GM23338 (cell line): ENCODE data around the gene CELF2. TPM values are rescaled to one million over a fixed set of nuclear protein-coding genes. Genes with fewer than 3 reads are reported as not detected.

Experiments
- ATAC-seq: fragments of 200-7000 bp; cut with Tn5 transposase; 3 replicates; pipeline ENCODE4 v1.9.1; 2020
- DNase-seq: peaks from one replicate; pipeline ENCODE4 v3.0.0-alpha.2; 2015; ENCODE audit warnings: low spot score
- H2AFZ ChIP-seq: fragments of 200-600 bp; sonication (generic); 2 replicates; pipeline ENCODE4 v1.8.0; 2016; ENCODE audit warnings: antibody characterized with exemption, mild to moderate bottlenecking, moderate library complexity
- H3F3A ChIP-seq: fragments of 200-600 bp; sonication (generic); replicated peaks from 2 replicates; pipeline ENCODE4 v1.8.0; 2017; ENCODE audit warnings: antibody characterized with exemption, mixed run types, low read depth
- H3K27ac ChIP-seq: fragments of 200-600 bp; sonication (generic); 2 replicates; pipeline ENCODE4 v1.6.1; 2016; ENCODE audit warnings: low read depth
- H3K27me3 ChIP-seq: fragments of 200-600 bp; sonication (generic); 2 replicates; pipeline ENCODE4 v1.8.0; 2016; ENCODE audit warnings: mild to moderate bottlenecking, mixed run types, moderate library complexity; ENCODE audit not compliant: insufficient read depth
- H3K36me3 ChIP-seq: fragments of 200-600 bp; sonication (generic); 2 replicates; pipeline ENCODE4 v1.8.0; 2016; ENCODE audit warnings: mild to moderate bottlenecking; ENCODE audit not compliant: insufficient read depth
- H3K4me1 ChIP-seq: fragments of 200-600 bp; sonication (generic); 2 replicates; pipeline ENCODE4 v1.8.0; 2016; ENCODE audit warnings: mild to moderate bottlenecking, moderate library complexity; ENCODE audit not compliant: insufficient read depth
- H3K4me2 ChIP-seq: fragments of 200-600 bp; sonication (generic); 2 replicates; pipeline ENCODE4 v1.7.1; 2017; ENCODE audit warnings: mixed run types
- H3K4me3 ChIP-seq: fragments of 200-600 bp; sonication (generic); 2 replicates; pipeline ENCODE4 v1.6.1; 2016; ENCODE audit warnings: mixed run types
- H3K79me2 ChIP-seq: fragments of 200-600 bp; sonication (generic); replicated peaks from 2 replicates; pipeline ENCODE4 v1.8.0; 2017; ENCODE audit warnings: mild to moderate bottlenecking; ENCODE audit not compliant: insufficient read depth
- H3K9me2 ChIP-seq: fragments of 200-600 bp; sonication (generic); 2 replicates; pipeline ENCODE4 v1.8.0; 2017; ENCODE audit not compliant: insufficient read depth
- H4K20me1 ChIP-seq: fragments of 200-600 bp; sonication (generic); replicated peaks from 2 replicates; pipeline ENCODE4 v1.8.0; 2017; ENCODE audit warnings: mild to moderate bottlenecking; ENCODE audit not compliant: insufficient read depth
- H3K27ac Mint-ChIP-seq: 2 replicates; pipeline ENCODE4 v1.8.0; 2020; ENCODE audit warnings: inconsistent platforms, mild to moderate bottlenecking, moderate library complexity, mixed read lengths
- H3K27me3 Mint-ChIP-seq: 3 replicates; pipeline ENCODE4 v1.8.0; 2022; ENCODE audit warnings: low read depth, mild to moderate bottlenecking, moderate library complexity, mixed read lengths, inconsistent platforms; ENCODE audit not compliant: insufficient read depth, poor library complexity
- H3K36me3 Mint-ChIP-seq: 3 replicates; pipeline ENCODE4 v1.8.0; 2021; ENCODE audit warnings: low read depth, mild to moderate bottlenecking, inconsistent platforms, moderate library complexity, mixed read lengths
- H3K4me1 Mint-ChIP-seq: 3 replicates; pipeline ENCODE4 v1.8.0; 2020; ENCODE audit warnings: mild to moderate bottlenecking, inconsistent platforms, mixed read lengths
- H3K4me3 Mint-ChIP-seq: 3 replicates; pipeline ENCODE4 v1.8.0; 2021; ENCODE audit warnings: moderate library complexity, mild to moderate bottlenecking, inconsistent platforms, mixed read lengths
- H3K9me3 Mint-ChIP-seq: 3 replicates; pipeline ENCODE4 v1.8.0; 2020; ENCODE audit warnings: moderate library complexity, mild to moderate bottlenecking, inconsistent platforms, mixed read lengths
- CREB1 ChIP-seq: fragments of 250-450 bp; sonication (Bioruptor Pico); IDR thresholded peaks from 2 replicates; pipeline ENCODE4 v1.5.0; 2020; ENCODE audit warnings: low read depth, mild to moderate bottlenecking, moderate library complexity
- CTCF ChIP-seq, 2 experiments: fragments of 200-600 bp in 1 of 2; sonication (generic) in 1 of 2; conservative IDR thresholded peaks; 2 replicates each; pipeline versions ENCODE4 v1.5.1 to v1.6.1; 2016 to 2017; ENCODE audit warnings: antibody characterized with exemption in 2 of 2, low read depth in 2 of 2, mild to moderate bottlenecking in 2 of 2, moderate library complexity in 1 of 2
- ETS1 ChIP-seq: IDR thresholded peaks from 2 replicates; pipeline ENCODE4 v1.6.1; 2016; ENCODE audit warnings: antibody characterized with exemption
- EZH2 ChIP-seq: fragments of 200-600 bp; sonication (generic); IDR thresholded peaks from one replicate; pipeline ENCODE4 v1.8.0; 2017; ENCODE audit warnings: antibody characterized with exemption, mild to moderate bottlenecking, low read depth; ENCODE audit not compliant: unreplicated experiment
- EZH2phosphoT487 ChIP-seq: fragments of 200-600 bp; sonication (generic); IDR thresholded peaks from one replicate; pipeline ENCODE4 v1.8.1; 2018; ENCODE audit warnings: antibody characterized with exemption; ENCODE audit not compliant: unreplicated experiment
- JUNB ChIP-seq: IDR thresholded peaks from one replicate; pipeline ENCODE4 v1.6.1; 2016; ENCODE audit warnings: antibody characterized with exemption; ENCODE audit not compliant: unreplicated experiment
- NANOG ChIP-seq: IDR thresholded peaks from 2 replicates; pipeline ENCODE4 v1.6.1; 2016; ENCODE audit warnings: antibody characterized with exemption, borderline replicate concordance
- POLR2AphosphoS5 ChIP-seq: IDR thresholded peaks from 2 replicates; pipeline ENCODE4 v1.6.1; 2016; ENCODE audit warnings: antibody characterized with exemption, low read depth
- REST ChIP-seq: IDR thresholded peaks from one replicate; pipeline ENCODE4 v1.6.1; 2018; ENCODE audit warnings: antibody characterized with exemption; ENCODE audit not compliant: unreplicated experiment
- STAT1 ChIP-seq: IDR thresholded peaks from one replicate; pipeline ENCODE4 v1.6.1; 2016; ENCODE audit warnings: antibody characterized with exemption; ENCODE audit not compliant: unreplicated experiment
- ZNF114 ChIP-seq: fragments of 250-450 bp; sonication (Bioruptor Pico); IDR thresholded peaks from 2 replicates; pipeline ENCODE4 v1.5.0; 2020; ENCODE audit warnings: mild to moderate bottlenecking, moderate library complexity
- ZNF331 ChIP-seq: fragments of 250-450 bp; sonication (Bioruptor Pico); IDR thresholded peaks from 2 replicates; pipeline ENCODE4 v1.5.0; 2020; ENCODE audit warnings: low read depth, mild to moderate bottlenecking, moderate library complexity
- ZNF462 ChIP-seq: fragments of 250-450 bp; sonication (Bioruptor Pico); IDR thresholded peaks from 2 replicates; pipeline ENCODE4 v1.5.0; 2020; ENCODE audit warnings: mild to moderate bottlenecking, moderate library complexity
- polyA plus RNA-seq: library from polyadenylated mRNA; unstranded; fragments of >200 nt; fragmentation: Nextera tagmentation; extraction: Ambion mirVana; gene quantifications from 2 replicates; pipeline ENCODE4 v1.2.1, GENCODE V29; 2016
- total RNA-seq: library from RNA; depleted of rRNA; stranded (reverse); fragments of >200 nt; shearing (Covaris generic); gene quantifications from 2 replicates; pipeline ENCODE4 v1.2.3, GENCODE V29; 2014

Gene CELF2
- total and polyA plus RNA-seq, 2 experiments from 2014 or later = 18.1 to 22.5 TPM

- Mint-ChIP-seq H3K27ac (no peak overlapping the region), H3K4me3 (no peak overlapping the region), H3K27me3 (peaks cover 8% of the 10 kb centered on the region), H3K4me1 (peaks cover 2% of the 10 kb centered on the region; the same call in 1 of the 3 replicates), H3K9me3 (peaks cover 19% of the 10 kb centered on the region), H3K36me3 (peaks cover 18% of the 10 kb centered on the region)
- TF ChIP-seq POLR2AphosphoS5 = no peak
- TF ChIP-seq ETS1 = no peak
- no peak for TF ChIP-seq REST
- no peak for TF ChIP-seq CTCF (conservative IDR thresholded peaks at IDR 0.05; ENCODE audit: low read depth in 2 of 2)
- no peak for TF ChIP-seq EZH2
- no peak for TF ChIP-seq STAT1
- no peak for TF ChIP-seq EZH2phosphoT487
- TF ChIP-seq ZNF331 (CRISPR knock-in tag) = no peak
- TF ChIP-seq ZNF462 (CRISPR knock-in tag) = no peak
- no peak for TF ChIP-seq NANOG
- TF ChIP-seq JUNB = no peak
- no peak for TF ChIP-seq ZNF114
- TF ChIP-seq CREB1 (CRISPR knock-in tag) = no peak
- DNase-seq (no peak), ATAC-seq (no peak)
- Histone ChIP-seq H3K27ac (no peak overlapping the region), H3K36me3 (no peaks in the 10 kb centered on the region; the same call in 1 of the 2 replicates), H3K9me2 (no peaks in the 10 kb centered on the region), H3F3A (no peaks in the 10 kb centered on the region), H4K20me1 (no peaks in the 10 kb centered on the region), H3K4me3 (no peak overlapping the region), H3K27me3 (no peaks in the 10 kb centered on the region), H3K79me2 (no peaks in the 10 kb centered on the region), H3K4me1 (no peaks in the 10 kb centered on the region), H2AFZ (no peak overlapping the region), H3K4me2 (no peak overlapping the region)
Measured at GRCh38 chr10:11354823-11355222, 337.2 kb downstream of the CELF2 start.
